Thymus (tissue), 11 donors: ENCODE measurements around the gene RBPJ. TPM values are rescaled to one million over a fixed set of nuclear protein-coding genes. Genes with fewer than 3 reads are reported as not detected.

Source experiments
- DNase-seq, 9 donors: peaks; one replicate each; pipeline ENCODE4 v3.0.0-alpha.2; 2013; ENCODE audit warnings: low spot score in 9 of 9, low read depth in 6 of 9, missing footprints in 1 of 9
- H3K27ac ChIP-seq, 2 donors: one replicate each; pipeline ENCODE4 v1.5.1; 2013; ENCODE audit warnings: control low read depth in 1 of 2, low read depth in 1 of 2, low read length in 1 of 2, mild to moderate bottlenecking in 1 of 2, moderate library complexity in 1 of 2
- H3K27me3 ChIP-seq, 2 donors: one replicate each; pipeline ENCODE4 v1.5.1; 2013; ENCODE audit warnings: low read length in 1 of 2; ENCODE audit not compliant: control insufficient read depth in 2 of 2, insufficient read depth in 1 of 2
- H3K36me3 ChIP-seq, 2 donors: one replicate each; pipeline ENCODE4 v1.5.1; 2013; ENCODE audit warnings: low read length in 1 of 2, mild to moderate bottlenecking in 1 of 2, moderate library complexity in 1 of 2; ENCODE audit not compliant: control insufficient read depth in 2 of 2, insufficient read depth in 2 of 2
- H3K4me1 ChIP-seq, 2 donors: one replicate each; pipeline ENCODE4 v1.5.1; 2013; ENCODE audit warnings: low read length in 2 of 2; ENCODE audit not compliant: control insufficient read depth in 2 of 2, insufficient read depth in 2 of 2
- H3K4me3 ChIP-seq, 2 donors: one replicate each; pipeline ENCODE4 v1.5.1; 2013; ENCODE audit warnings: low read length in 2 of 2, control low read depth in 1 of 2, mild to moderate bottlenecking in 1 of 2
- H3K9me3 ChIP-seq, 2 donors: one replicate each; pipeline ENCODE4 v1.5.1; 2013; ENCODE audit warnings: low read length in 1 of 2, mild to moderate bottlenecking in 1 of 2; ENCODE audit not compliant: control insufficient read depth in 2 of 2, insufficient read depth in 1 of 2
- WGBS: extraction: QIAGEN DNeasy Blood & Tissue Kit; methylation state at CpG from one replicate; pipeline ENCODE4 v1.1.7; 2013; 5-methylcytosine and 5-hydroxymethylcytosine counted together
- polyA plus RNA-seq: library from polyadenylated mRNA; stranded (reverse); fragments of 200-250 nt; gene quantifications from one replicate; pipeline ENCODE4 v1.2.3, GENCODE V29; 2013
- total RNA-seq: library from RNA; stranded (reverse); fragments of 120-200 nt; gene quantifications from one replicate; pipeline ENCODE4 v1.2.4, GENCODE V29; 2013
- donor health status: healthy.

RBPJ gene
- total and polyA plus RNA-seq, 2 donors = 42.1 to 46.8 TPM

- Histone ChIP-seq H3K4me1 (peaks cover 0 to 10% of the 10 kb centered on the region in 2 donors), H3K27me3 (no peaks in the 10 kb centered on the region), H3K9me3 (no peaks in the 10 kb centered on the region), H3K27ac (peak overlapping the region in 1 of 2 donors; percentile 14), H3K4me3 (no peak overlapping the region), H3K36me3 (no peaks in the 10 kb centered on the region)
- 83% methylated on average over 5 of the region's 5 CpGs for WGBS
- DNase-seq = no peak
Observed at GRCh38 chr4:26360864-26361263, 40.0 kb downstream of the RBPJ start.

- DNase-seq = no peak
- Histone ChIP-seq H3K9me3 (no peaks in the 10 kb centered on the region), H3K4me3 (no peak overlapping the region), H3K4me1 (peaks cover 0 to 6% of the 10 kb centered on the region in 2 donors), H3K36me3 (no peaks in the 10 kb centered on the region), H3K27me3 (no peaks in the 10 kb centered on the region), H3K27ac (peak overlapping the region in 1 of 2 donors; percentile 14)
- WGBS = 96% methylated on average over 2 of the region's 2 CpGs
Observed at GRCh38 chr4:26361297-26361696, 40.5 kb downstream of the RBPJ start.

GRCh38 chr4:26362745-26363439 is 42.1 kb downstream of the RBPJ start:
- H3K4me3 ChIP-seq = no peak overlapping the region
- H3K27me3 ChIP-seq = no peaks in the 10 kb centered on the region
- no peak for DNase-seq
- H3K4me1 ChIP-seq = peaks cover 0 to 6% of the 10 kb centered on the region in 2 donors
- H3K9me3 ChIP-seq = no peaks in the 10 kb centered on the region
- no peaks in the 10 kb centered on the region for H3K36me3 ChIP-seq
- WGBS = 88% methylated on average over 9 of the region's 9 CpGs
- H3K27ac ChIP-seq = no peak overlapping the region

- no peak for DNase-seq
- no peak overlapping the region for H3K4me3 ChIP-seq
- no peaks in the 10 kb centered on the region for H3K9me3 ChIP-seq
- no peaks in the 10 kb centered on the region for H3K36me3 ChIP-seq
- H3K27me3 ChIP-seq = no peaks in the 10 kb centered on the region
- peaks cover 0 to 5% of the 10 kb centered on the region in 2 donors for H3K4me1 ChIP-seq
- 83% methylated on average over 1 of the region's 1 CpG for WGBS
- H3K27ac ChIP-seq = no peak overlapping the region
Observed at GRCh38 chr4:26365537-26366150, 44.8 kb downstream of the RBPJ start.

GRCh38 chr4:26367811-26368210 is 47.0 kb downstream of the RBPJ start:
- no peak overlapping the region for H3K27ac ChIP-seq
- H3K9me3 ChIP-seq = no peaks in the 10 kb centered on the region
- H3K4me3 ChIP-seq = no peak overlapping the region
- peaks cover 3 to 8% of the 10 kb centered on the region in 2 donors for H3K4me1 ChIP-seq
- no peaks in the 10 kb centered on the region for H3K36me3 ChIP-seq
- WGBS = 96% methylated on average over 1 of the region's 1 CpG
- DNase-seq = no peak
- H3K27me3 ChIP-seq = no peaks in the 10 kb centered on the region

- no peak for DNase-seq
- Histone ChIP-seq H3K4me3 (no peak overlapping the region), H3K27me3 (no peaks in the 10 kb centered on the region), H3K4me1 (peaks cover 3 to 9% of the 10 kb centered on the region in 2 donors), H3K36me3 (no peaks in the 10 kb centered on the region), H3K27ac (no peak overlapping the region), H3K9me3 (no peaks in the 10 kb centered on the region)
Observed at GRCh38 chr4:26368685-26369084, 47.9 kb downstream of the RBPJ start.

GRCh38 chr4:26369132-26369531 is 48.3 kb downstream of the RBPJ start:
- H3K36me3 ChIP-seq = no peaks in the 10 kb centered on the region
- H3K4me3 ChIP-seq = no peak overlapping the region
- H3K4me1 ChIP-seq = peaks cover 3 to 9% of the 10 kb centered on the region in 2 donors
- no peaks in the 10 kb centered on the region for H3K9me3 ChIP-seq
- no peak overlapping the region for H3K27ac ChIP-seq
- no peak for DNase-seq
- WGBS = 97% methylated on average over 2 of the region's 2 CpGs
- H3K27me3 ChIP-seq = no peaks in the 10 kb centered on the region

- Histone ChIP-seq H3K4me3 (no peak overlapping the region), H3K4me1 (peaks cover 3 to 9% of the 10 kb centered on the region in 2 donors), H3K9me3 (no peaks in the 10 kb centered on the region), H3K36me3 (no peaks in the 10 kb centered on the region), H3K27ac (no peak overlapping the region), H3K27me3 (no peaks in the 10 kb centered on the region)
- DNase-seq = no peak
Observed at GRCh38 chr4:26369581-26369980, 48.8 kb downstream of the RBPJ start.

- no peak overlapping the region for H3K4me3 ChIP-seq
- no peaks in the 10 kb centered on the region for H3K9me3 ChIP-seq
- 95% methylated on average over 3 of the region's 3 CpGs for WGBS
- no peaks in the 10 kb centered on the region for H3K36me3 ChIP-seq
- no peak for DNase-seq
- no peak overlapping the region for H3K27ac ChIP-seq
- no peaks in the 10 kb centered on the region for H3K27me3 ChIP-seq
- H3K4me1 ChIP-seq = peaks cover 3 to 9% of the 10 kb centered on the region in 2 donors
Observed at GRCh38 chr4:26372076-26372475, 51.3 kb downstream of the RBPJ start.
